ENCODE measurements around the gene TRNAU1AP. TPM values are rescaled to one million over a fixed set of nuclear protein-coding genes. Genes with fewer than 3 reads are reported as not detected.

Gene TRNAU1AP
- total RNA-seq, 1 experiment from 2014 or later: 27.2 TPM

- CTCF ChIA-PET: no interaction called here
- peaks cover 51% of the 10 kb centered on the region for H3K36me3 ChIP-seq (ENCODE audit: low read depth, low read length)
- ATAC-seq: no peak
- H3K9ac ChIP-seq (ENCODE audit: low read length): no peak overlapping the region
- no peaks in the 10 kb centered on the region for H3K27me3 ChIP-seq (ENCODE audit: low read length)
- POLR2A ChIA-PET (ENCODE audit: unreplicated experiment): no interaction called here
- no peak overlapping the region for H3K4me3 ChIP-seq (ENCODE audit: low read length)
- no peak overlapping the region for H3K4me2 ChIP-seq (ENCODE audit: low read length)
- no peaks in the 10 kb centered on the region for H3K9me3 ChIP-seq (ENCODE audit: low read length)
- BruUV-seq (replicated peaks): no TSS peak
- peaks cover 9% of the 10 kb centered on the region for H3F3A ChIP-seq (ENCODE audit: low read length, unreplicated experiment)
- DNase-seq: no peak
- intact Hi-C loops (cut with micrococcal nuclease): no loop called here
- H2AFZ ChIP-seq (ENCODE audit: low read length): no peak overlapping the region
- H3K4me1 ChIP-seq (ENCODE audit: insufficient read depth, low read length): no peaks in the 10 kb centered on the region
- no peak overlapping the region for H3K27ac ChIP-seq (ENCODE audit: low read length)
- no peaks in the 10 kb centered on the region for H3K9me2 ChIP-seq (replicated peaks; ENCODE audit: low read length)
- TF ChIP-seq EZH2 (IDR thresholded peaks at IDR 0.05; ENCODE audit: low read length, unreplicated experiment) (no peak), EZH2phosphoT487 (IDR thresholded peaks at IDR 0.05; ENCODE audit: borderline replicate concordance, low read length) (no peak)
- TF ChIP-seq, protein P1, sequence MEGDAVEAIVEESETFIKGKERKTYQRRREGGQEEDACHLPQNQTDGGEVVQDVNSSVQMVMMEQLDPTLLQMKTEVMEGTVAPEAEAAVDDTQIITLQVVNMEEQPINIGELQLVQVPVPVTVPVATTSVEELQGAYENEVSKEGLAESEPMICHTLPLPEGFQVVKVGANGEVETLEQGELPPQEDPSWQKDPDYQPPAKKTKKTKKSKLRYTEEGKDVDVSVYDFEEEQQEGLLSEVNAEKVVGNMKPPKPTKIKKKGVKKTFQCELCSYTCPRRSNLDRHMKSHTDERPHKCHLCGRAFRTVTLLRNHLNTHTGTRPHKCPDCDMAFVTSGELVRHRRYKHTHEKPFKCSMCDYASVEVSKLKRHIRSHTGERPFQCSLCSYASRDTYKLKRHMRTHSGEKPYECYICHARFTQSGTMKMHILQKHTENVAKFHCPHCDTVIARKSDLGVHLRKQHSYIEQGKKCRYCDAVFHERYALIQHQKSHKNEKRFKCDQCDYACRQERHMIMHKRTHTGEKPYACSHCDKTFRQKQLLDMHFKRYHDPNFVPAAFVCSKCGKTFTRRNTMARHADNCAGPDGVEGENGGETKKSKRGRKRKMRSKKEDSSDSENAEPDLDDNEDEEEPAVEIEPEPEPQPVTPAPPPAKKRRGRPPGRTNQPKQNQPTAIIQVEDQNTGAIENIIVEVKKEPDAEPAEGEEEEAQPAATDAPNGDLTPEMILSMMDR (conservative IDR thresholded peaks at IDR 0.05; ENCODE audit: low read depth, low read length): no peak
- H3K79me2 ChIP-seq (ENCODE audit: low read length): peaks cover 2% of the 10 kb centered on the region; the same call in 1 of the 2 replicates
- no peaks in the 10 kb centered on the region for H4K20me1 ChIP-seq (ENCODE audit: low read length)
These were observed 17.7 kb upstream of the TRNAU1AP start for GRCh38 chr1:28535180-28535579.

GRCh38 chr1:28537457-28538199, 15.3 kb upstream of the TRNAU1AP start:
- TF ChIP-seq EZH2phosphoT487 (IDR thresholded peaks at IDR 0.05; ENCODE audit: borderline replicate concordance, low read length) (no peak), EZH2 (IDR thresholded peaks at IDR 0.05; ENCODE audit: low read length, unreplicated experiment) (no peak)
- TF ChIP-seq, protein P1 (conservative IDR thresholded peaks at IDR 0.05; ENCODE audit: low read depth, low read length): no peak

DNA sequence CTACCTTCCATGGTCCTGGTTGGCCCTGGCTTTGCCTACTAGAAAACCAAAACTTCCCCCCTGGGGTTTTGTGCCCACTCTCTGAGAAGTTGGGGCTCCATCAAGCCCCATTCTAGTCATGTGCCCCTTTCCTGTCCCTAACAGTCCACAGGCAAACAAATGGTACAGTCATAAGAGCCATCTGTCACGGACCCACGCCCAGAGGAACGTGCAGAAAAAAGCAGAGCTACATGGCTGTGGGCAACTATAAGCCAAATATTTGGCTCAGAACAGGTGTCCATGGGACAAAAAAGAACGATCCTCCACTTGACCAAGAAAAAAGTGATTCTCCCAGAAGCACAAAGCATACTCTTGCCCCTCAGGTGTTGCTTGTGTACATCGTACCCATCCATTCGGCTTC, 14.6 kb upstream of the TRNAU1AP start:
- DNase-seq: no peak
- TF ChIP-seq EZH2 (IDR thresholded peaks at IDR 0.05; ENCODE audit: low read length, unreplicated experiment): no peak
- Histone ChIP-seq H3K36me3 (ENCODE audit: low read depth, low read length) (peaks cover 37% of the 10 kb centered on the region), H3K4me1 (ENCODE audit: insufficient read depth, low read length) (no peaks in the 10 kb centered on the region), H3K4me2 (ENCODE audit: low read length) (no peak overlapping the region), H3K27ac (ENCODE audit: low read length) (no peak overlapping the region), H3K27me3 (ENCODE audit: low read length) (no peaks in the 10 kb centered on the region), H3K9ac (ENCODE audit: low read length) (no peak overlapping the region), H3K9me2 (replicated peaks; ENCODE audit: low read length) (no peaks in the 10 kb centered on the region), H3K9me3 (ENCODE audit: low read length) (no peaks in the 10 kb centered on the region), H2AFZ (ENCODE audit: low read length) (no peak overlapping the region), H3K4me3 (ENCODE audit: low read length) (no peak overlapping the region), H4K20me1 (ENCODE audit: low read length) (no peaks in the 10 kb centered on the region), H3F3A (ENCODE audit: low read length, unreplicated experiment) (peaks cover 9% of the 10 kb centered on the region), H3K79me2 (ENCODE audit: low read length) (no peaks in the 10 kb centered on the region)
- TSS peak; percentile 75 for BruUV-seq (replicated peaks)
- intact Hi-C loops (cut with micrococcal nuclease): no loop called here
- POLR2A ChIA-PET (ENCODE audit: unreplicated experiment): no interaction called here
- CTCF ChIA-PET: interaction anchor here (0.5 to 0.6 kb wide), 2 partner anchors 110 to 192 kb away, joined by 3 read pairs; partner anchors contain the start of gene RNU11
- no peak for ATAC-seq

More at GRCh38 chr1:28537457-28538199, 15.3 kb upstream of the TRNAU1AP start:
- no peaks in the 10 kb centered on the region for H3K9me2 ChIP-seq (replicated peaks; ENCODE audit: low read length)
- no peak overlapping the region for H2AFZ ChIP-seq (ENCODE audit: low read length)
- H3K4me3 ChIP-seq (ENCODE audit: low read length): no peak overlapping the region
- no peak overlapping the region for H3K9ac ChIP-seq (ENCODE audit: low read length)
- ATAC-seq (no peak), DNase-seq (no peak)
- no peaks in the 10 kb centered on the region for H4K20me1 ChIP-seq (ENCODE audit: low read length)
- peaks cover 37% of the 10 kb centered on the region for H3K36me3 ChIP-seq (ENCODE audit: low read depth, low read length)
- H3K9me3 ChIP-seq (ENCODE audit: low read length): no peaks in the 10 kb centered on the region
- BruUV-seq (replicated peaks): no TSS peak
- H3F3A ChIP-seq (ENCODE audit: low read length, unreplicated experiment): peaks cover 9% of the 10 kb centered on the region
- no peak overlapping the region for H3K4me2 ChIP-seq (ENCODE audit: low read length)
- no peaks in the 10 kb centered on the region for H3K27me3 ChIP-seq (ENCODE audit: low read length)
- no peaks in the 10 kb centered on the region for H3K4me1 ChIP-seq (ENCODE audit: insufficient read depth, low read length)
- no peaks in the 10 kb centered on the region for H3K79me2 ChIP-seq (ENCODE audit: low read length)
- POLR2A ChIA-PET (ENCODE audit: unreplicated experiment): no interaction called here
- no peak overlapping the region for H3K27ac ChIP-seq (ENCODE audit: low read length)
- intact Hi-C loops (cut with micrococcal nuclease): no loop called here
- CTCF ChIA-PET: interaction anchor here (0.5 to 0.6 kb wide), 2 partner anchors 111 to 192 kb away, joined by 3 read pairs; partner anchors contain the start of gene RNU11
